K562 (cell line): ENCODE results near the gene PPARD. TPM values are rescaled to one million over a fixed set of nuclear protein-coding genes. Genes with fewer than 3 reads are reported as not detected.

Source experiments
- ARHGAP35 ChIP-seq: fragments of 450-650 bp; IDR thresholded peaks from 2 replicates; pipeline ENCODE4 v1.6.1; 2018; ENCODE audit not compliant: partially characterized antibody
- CEBPB ChIP-seq: fragments of 450-650 bp; IDR thresholded peaks from 2 replicates; pipeline ENCODE4 v1.6.1; 2016; ENCODE audit warnings: missing genetic modification characterization, missing compliant biosample characterization
- CEBPG ChIP-seq, 3 experiments: fragments of 200-800 bp in 1 of 3; sonication (Bioruptor generic) in 1 of 3; sonication (generic) in 1 of 3; formaldehyde crosslinking in 1 of 3; IDR thresholded peaks in 2 of 3; conservative IDR thresholded peaks in 1 of 3; 2 replicates each; pipeline versions ENCODE4 v1.6.1 to v1.8.0; 2016 to 2022; ENCODE audit warnings: missing compliant biosample characterization in 2 of 3, missing genetic modification characterization in 2 of 3, mild to moderate bottlenecking in 1 of 3, missing genetic modification reagents in 1 of 3
- MAFF ChIP-seq: IDR thresholded peaks from 2 replicates; pipeline ENCODE4 v1.6.1; 2012; ENCODE audit warnings: low read length, improper control_type of control experiment
- NCOA2 ChIP-seq, 2 experiments: fragments of 450-650 bp; IDR thresholded peaks; 2 replicates each; pipeline ENCODE4 v1.6.1; 2018; ENCODE audit warnings: mild to moderate bottlenecking in 2 of 2, moderate library complexity in 1 of 2; ENCODE audit not compliant: partially characterized antibody in 2 of 2
- TEAD1 ChIP-seq, 2 experiments: fragments of 450-650 bp in 1 of 2; sonication (generic) in 1 of 2; formaldehyde crosslinking; IDR thresholded peaks; 2 replicates each; pipeline versions ENCODE4 v1.4.0 to v1.8.0; 2020 to 2022; ENCODE audit warnings: mild to moderate bottlenecking in 2 of 2, missing genetic modification reagents in 1 of 2
- ZC3H11A ChIP-seq: IDR thresholded peaks from 2 replicates; pipeline ENCODE4 v1.6.1; 2012; ENCODE audit warnings: low read depth, low read length, improper control_type of control experiment
- ZFPM2 ChIP-seq: fragments of 250-450 bp; sonication (Bioruptor Pico); IDR thresholded peaks from 2 replicates; pipeline ENCODE4 v1.5.1; 2022; ENCODE audit warnings: mild to moderate bottlenecking
- ZNF146 ChIP-seq: IDR thresholded peaks from one replicate; pipeline ENCODE4 v1.6.1; 2018; ENCODE audit warnings: missing compliant biosample characterization; ENCODE audit not compliant: unreplicated experiment
- polyA plus RNA-seq, 8 experiments: library from polyadenylated mRNA; depleted of rRNA in 4 of 8; stranded (reverse) in 5 of 8; unstranded in 3 of 8; fragments of >200 nt; fragmentation: Nextera tagmentation in 2 of 8; fragmentation: Illumina TruSeq in 1 of 8; extraction: Ambion mirVana in 2 of 8; extraction: Trizol in 1 of 8; gene quantifications; 2 replicates each; pipeline versions ENCODE4 v1.2.1 to v1.2.3, GENCODE V29; 2011 to 2014; ENCODE audit warnings: inconsistent platforms in 1 of 8, missing spikeins in 1 of 8
- total RNA-seq, 7 experiments: library from RNA; depleted of rRNA in 6 of 7; stranded (reverse); fragments of >200 nt in 6 of 7; fragmentation: Illumina TruSeq in 2 of 7; extraction: Trizol in 2 of 7; gene quantifications; 2 replicates each; pipeline versions ENCODE4 v1.2.1 to v1.2.3, GENCODE V29; 2011 to 2021; ENCODE audit warnings: low replicate concordance in 1 of 7
- TF ChIP-seq, protein P1 (sequence below): IDR thresholded peaks from 2 replicates; pipeline ENCODE4 v1.6.1; 2012; ENCODE audit warnings: low read depth, low read length, improper control_type of control experiment, borderline replicate concordance
- TF ChIP-seq, protein P2 (sequence below): fragments of 250-450 bp; sonication (Bioruptor Pico); IDR thresholded peaks from 2 replicates; pipeline ENCODE4 v1.8.0; 2021; ENCODE audit warnings: moderate library complexity, mild to moderate bottlenecking, inconsistent platforms
- TF ChIP-seq, protein P3 (sequence below): fragments of 250-450 bp; sonication (Bioruptor Pico); IDR thresholded peaks from 2 replicates; pipeline ENCODE4 v1.4.0; 2020; ENCODE audit warnings: mild to moderate bottlenecking, moderate library complexity, borderline replicate concordance

Gene PPARD
- total and polyA plus RNA-seq, 9 of the 15 experiments (the other 6 are each of a cell fraction or from before 2014, with no cell fraction given): 0.14 to 13.2 (median 3.8) TPM

DNA sequence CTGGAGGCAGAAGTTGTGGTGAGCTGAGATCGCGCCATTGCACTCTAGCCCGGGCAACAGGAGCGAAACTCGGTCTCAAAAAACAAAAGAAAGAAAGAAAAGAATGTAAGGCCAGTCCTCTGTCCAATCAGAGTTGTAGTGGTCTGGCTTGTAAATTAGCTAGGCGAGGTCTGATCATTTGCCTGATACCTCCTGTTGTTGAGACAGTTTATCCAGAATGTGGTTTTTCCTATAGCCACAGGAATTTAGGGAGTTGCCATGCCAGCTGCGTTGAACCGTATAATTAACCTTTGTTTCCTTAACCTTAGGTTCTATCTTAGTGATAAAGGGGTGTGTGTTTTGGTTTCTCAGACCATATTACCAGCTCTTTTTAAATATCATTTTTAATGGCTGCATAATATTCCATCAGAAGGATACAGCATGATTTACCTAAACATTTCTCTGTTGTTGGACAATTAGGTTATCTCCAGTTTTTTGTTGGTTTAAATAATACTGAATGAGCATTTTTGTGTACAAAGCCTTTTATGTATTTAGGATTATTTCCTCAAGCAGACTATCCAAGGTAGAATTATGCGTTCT, 11.7 kb upstream of the PPARD start (continued):
- 0 out of 4 replicates have a peak, but pooled peaks of 1 of the 2 experiments have one; percentile 43 for TF ChIP-seq TEAD1 (CRISPR knock-in tag; IDR thresholded peaks at IDR 0.05)
- TF ChIP-seq MAFF: no peak
- TF ChIP-seq ARHGAP35: no peak
- TF ChIP-seq, protein P1, sequence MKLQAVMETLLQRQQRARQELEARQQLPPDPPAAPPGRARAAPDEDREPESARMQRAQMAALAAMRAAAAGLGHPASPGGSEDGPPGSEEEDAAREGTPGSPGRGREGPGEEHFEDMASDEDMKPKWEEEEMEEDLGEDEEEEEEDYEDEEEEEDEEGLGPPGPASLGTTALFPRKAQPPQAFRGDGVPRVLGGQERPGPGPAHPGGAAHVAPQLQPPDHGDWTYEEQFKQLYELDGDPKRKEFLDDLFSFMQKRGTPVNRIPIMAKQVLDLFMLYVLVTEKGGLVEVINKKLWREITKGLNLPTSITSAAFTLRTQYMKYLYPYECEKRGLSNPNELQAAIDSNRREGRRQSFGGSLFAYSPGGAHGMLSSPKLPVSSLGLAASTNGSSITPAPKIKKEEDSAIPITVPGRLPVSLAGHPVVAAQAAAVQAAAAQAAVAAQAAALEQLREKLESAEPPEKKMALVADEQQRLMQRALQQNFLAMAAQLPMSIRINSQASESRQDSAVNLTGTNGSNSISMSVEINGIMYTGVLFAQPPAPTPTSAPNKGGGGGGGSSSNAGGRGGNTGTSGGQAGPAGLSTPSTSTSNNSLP: no peak
- TF ChIP-seq, protein P2, sequence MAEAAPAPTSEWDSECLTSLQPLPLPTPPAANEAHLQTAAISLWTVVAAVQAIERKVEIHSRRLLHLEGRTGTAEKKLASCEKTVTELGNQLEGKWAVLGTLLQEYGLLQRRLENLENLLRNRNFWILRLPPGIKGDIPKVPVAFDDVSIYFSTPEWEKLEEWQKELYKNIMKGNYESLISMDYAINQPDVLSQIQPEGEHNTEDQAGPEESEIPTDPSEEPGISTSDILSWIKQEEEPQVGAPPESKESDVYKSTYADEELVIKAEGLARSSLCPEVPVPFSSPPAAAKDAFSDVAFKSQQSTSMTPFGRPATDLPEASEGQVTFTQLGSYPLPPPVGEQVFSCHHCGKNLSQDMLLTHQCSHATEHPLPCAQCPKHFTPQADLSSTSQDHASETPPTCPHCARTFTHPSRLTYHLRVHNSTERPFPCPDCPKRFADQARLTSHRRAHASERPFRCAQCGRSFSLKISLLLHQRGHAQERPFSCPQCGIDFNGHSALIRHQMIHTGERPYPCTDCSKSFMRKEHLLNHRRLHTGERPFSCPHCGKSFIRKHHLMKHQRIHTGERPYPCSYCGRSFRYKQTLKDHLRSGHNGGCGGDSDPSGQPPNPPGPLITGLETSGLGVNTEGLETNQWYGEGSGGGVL (CRISPR knock-in tag): no peak
- no peak for TF ChIP-seq NCOA2 (IDR thresholded peaks at IDR 0.05; ENCODE audit: partially characterized antibody in 2 of 2)
- TF ChIP-seq ZNF146 (CRISPR knock-in tag): peak; percentile 96
- no peak for TF ChIP-seq CEBPG (CRISPR knock-in tag; IDR thresholded peaks at IDR 0.05)
- TF ChIP-seq CEBPG (tag; conservative IDR thresholded peaks at IDR 0.05 in 1 of 2, IDR thresholded peaks at IDR 0.05 in 1 of 2): no peak
- no peak for TF ChIP-seq ZC3H11A
- TF ChIP-seq CEBPB: no peak
- TF ChIP-seq ZFPM2 (CRISPR knock-in tag): no peak
- TF ChIP-seq, protein P3, sequence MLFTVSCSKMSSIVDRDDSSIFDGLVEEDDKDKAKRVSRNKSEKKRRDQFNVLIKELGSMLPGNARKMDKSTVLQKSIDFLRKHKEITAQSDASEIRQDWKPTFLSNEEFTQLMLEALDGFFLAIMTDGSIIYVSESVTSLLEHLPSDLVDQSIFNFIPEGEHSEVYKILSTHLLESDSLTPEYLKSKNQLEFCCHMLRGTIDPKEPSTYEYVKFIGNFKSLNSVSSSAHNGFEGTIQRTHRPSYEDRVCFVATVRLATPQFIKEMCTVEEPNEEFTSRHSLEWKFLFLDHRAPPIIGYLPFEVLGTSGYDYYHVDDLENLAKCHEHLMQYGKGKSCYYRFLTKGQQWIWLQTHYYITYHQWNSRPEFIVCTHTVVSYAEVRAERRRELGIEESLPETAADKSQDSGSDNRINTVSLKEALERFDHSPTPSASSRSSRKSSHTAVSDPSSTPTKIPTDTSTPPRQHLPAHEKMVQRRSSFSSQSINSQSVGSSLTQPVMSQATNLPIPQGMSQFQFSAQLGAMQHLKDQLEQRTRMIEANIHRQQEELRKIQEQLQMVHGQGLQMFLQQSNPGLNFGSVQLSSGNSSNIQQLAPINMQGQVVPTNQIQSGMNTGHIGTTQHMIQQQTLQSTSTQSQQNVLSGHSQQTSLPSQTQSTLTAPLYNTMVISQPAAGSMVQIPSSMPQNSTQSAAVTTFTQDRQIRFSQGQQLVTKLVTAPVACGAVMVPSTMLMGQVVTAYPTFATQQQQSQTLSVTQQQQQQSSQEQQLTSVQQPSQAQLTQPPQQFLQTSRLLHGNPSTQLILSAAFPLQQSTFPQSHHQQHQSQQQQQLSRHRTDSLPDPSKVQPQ (CRISPR knock-in tag): no peak
